Measurements from ENCODE around the gene ROGDI.

- TF ChIP-seq CTCF (IDR thresholded peaks at IDR 0.05; ENCODE audit: low read depth, low read length, missing input control) (no peak), MAX (IDR thresholded peaks at IDR 0.05) (no peak), JUND (IDR thresholded peaks at IDR 0.05) (no peak), HNF4A (conservative IDR thresholded peaks at IDR 0.05) (no peak), REST (IDR thresholded peaks at IDR 0.05) (no peak), YY1 (IDR thresholded peaks at IDR 0.05) (no peak)
Measured at GRCh38 chr16:4778050-4778392, 24.4 kb downstream of the ROGDI start.

All from liver (tissue), 3 donors.